Esophagus muscularis mucosa (tissue), 4 donors: ENCODE measurements around the gene LRRC61.

ENCODE experiments used
- EP300 ChIP-seq: sonication (generic); formaldehyde crosslinking; IDR thresholded peaks from one replicate; pipeline ENCODE4 v1.6.1; 2017; ENCODE audit warnings: antibody characterized with exemption
- POLR2A ChIP-seq: fragments of 450-650 bp; IDR thresholded peaks from one replicate; pipeline ENCODE4 v1.6.1; 2017; ENCODE audit warnings: antibody characterized with exemption, moderate library complexity, mild to moderate bottlenecking, low read depth
- POLR2AphosphoS5 ChIP-seq, 2 donors: sonication (generic); formaldehyde crosslinking; IDR thresholded peaks; one replicate each; pipeline ENCODE4 v1.6.1; 2017; ENCODE audit warnings: antibody characterized with exemption in 2 of 2
- TF ChIP-seq, protein P1 (sequence below), 3 experiments: fragments of 200-600 bp in 2 of 3; fragments of 450-650 bp in 1 of 3; sonication (generic) in 2 of 3; IDR thresholded peaks; one replicate each; pipeline ENCODE4 v1.5.1; 2017 to 2019; ENCODE audit warnings: antibody characterized with exemption in 3 of 3, mild to moderate bottlenecking in 2 of 3, moderate library complexity in 1 of 3

GRCh38 chr7:150382123-150382843 is 59.1 kb downstream of the LRRC61 start:
- TF ChIP-seq, protein P1, sequence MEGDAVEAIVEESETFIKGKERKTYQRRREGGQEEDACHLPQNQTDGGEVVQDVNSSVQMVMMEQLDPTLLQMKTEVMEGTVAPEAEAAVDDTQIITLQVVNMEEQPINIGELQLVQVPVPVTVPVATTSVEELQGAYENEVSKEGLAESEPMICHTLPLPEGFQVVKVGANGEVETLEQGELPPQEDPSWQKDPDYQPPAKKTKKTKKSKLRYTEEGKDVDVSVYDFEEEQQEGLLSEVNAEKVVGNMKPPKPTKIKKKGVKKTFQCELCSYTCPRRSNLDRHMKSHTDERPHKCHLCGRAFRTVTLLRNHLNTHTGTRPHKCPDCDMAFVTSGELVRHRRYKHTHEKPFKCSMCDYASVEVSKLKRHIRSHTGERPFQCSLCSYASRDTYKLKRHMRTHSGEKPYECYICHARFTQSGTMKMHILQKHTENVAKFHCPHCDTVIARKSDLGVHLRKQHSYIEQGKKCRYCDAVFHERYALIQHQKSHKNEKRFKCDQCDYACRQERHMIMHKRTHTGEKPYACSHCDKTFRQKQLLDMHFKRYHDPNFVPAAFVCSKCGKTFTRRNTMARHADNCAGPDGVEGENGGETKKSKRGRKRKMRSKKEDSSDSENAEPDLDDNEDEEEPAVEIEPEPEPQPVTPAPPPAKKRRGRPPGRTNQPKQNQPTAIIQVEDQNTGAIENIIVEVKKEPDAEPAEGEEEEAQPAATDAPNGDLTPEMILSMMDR (IDR thresholded peaks at IDR 0.05), result no peak
- TF ChIP-seq POLR2AphosphoS5 (IDR thresholded peaks at IDR 0.05), result no peak
- TF ChIP-seq POLR2A, result no peak
- no peak for TF ChIP-seq EP300
